ENCODE measurements around the gene TTLL11.

GRCh38 chr9:121807069-121807822, 285.9 kb downstream of the TTLL11 start:
- TF ChIP-seq CTCF (conservative IDR thresholded peaks at IDR 0.05; ENCODE audit: low read length): no peak
- TF ChIP-seq EZH2phosphoT487 (IDR thresholded peaks at IDR 0.05; ENCODE audit: borderline replicate concordance): no peak

Measured in Loucy (cell line).